HG03039 (cell line): ENCODE data around the gene ELMOD3.
"Not testable (repeated sequence)": the region's sequence is repeated elsewhere in the genome, so short reads cannot be mapped to it uniquely, and the experiment has no call there.

Source experiments
- ATAC-seq: cut with Tn5 transposase; IDR thresholded peaks from one replicate; pipeline ENCODE4 v1.9.1; 2021; ENCODE audit warnings: mild to moderate bottlenecking, moderate library complexity; ENCODE audit not compliant: unreplicated experiment

The ELMOD3 gene

GRCh38 chr2:85369500-85369899 is 14.9 kb downstream of the ELMOD3 start:
- ATAC-seq = no peak

DNA sequence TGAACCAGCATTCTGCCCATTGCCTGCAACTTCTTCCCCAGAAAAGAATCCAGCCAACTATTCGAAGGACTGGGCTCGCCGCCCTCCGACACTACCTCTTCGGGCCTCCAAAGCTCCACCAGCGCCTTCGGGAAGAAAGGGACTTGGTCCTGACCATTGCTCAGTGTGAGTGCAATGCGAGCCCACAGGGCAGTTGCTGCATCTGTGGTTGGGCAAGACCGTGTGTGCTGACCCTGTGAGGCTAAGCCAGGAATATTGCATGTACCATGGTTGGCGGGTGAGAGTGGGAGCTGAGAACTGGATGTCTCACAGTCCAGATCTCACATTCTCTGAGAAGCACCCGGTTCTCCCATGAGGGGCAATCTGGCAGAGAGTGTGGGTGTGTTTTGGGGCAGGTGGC is 16.5 kb downstream of the ELMOD3 start:
- no peak for ATAC-seq

DNA sequence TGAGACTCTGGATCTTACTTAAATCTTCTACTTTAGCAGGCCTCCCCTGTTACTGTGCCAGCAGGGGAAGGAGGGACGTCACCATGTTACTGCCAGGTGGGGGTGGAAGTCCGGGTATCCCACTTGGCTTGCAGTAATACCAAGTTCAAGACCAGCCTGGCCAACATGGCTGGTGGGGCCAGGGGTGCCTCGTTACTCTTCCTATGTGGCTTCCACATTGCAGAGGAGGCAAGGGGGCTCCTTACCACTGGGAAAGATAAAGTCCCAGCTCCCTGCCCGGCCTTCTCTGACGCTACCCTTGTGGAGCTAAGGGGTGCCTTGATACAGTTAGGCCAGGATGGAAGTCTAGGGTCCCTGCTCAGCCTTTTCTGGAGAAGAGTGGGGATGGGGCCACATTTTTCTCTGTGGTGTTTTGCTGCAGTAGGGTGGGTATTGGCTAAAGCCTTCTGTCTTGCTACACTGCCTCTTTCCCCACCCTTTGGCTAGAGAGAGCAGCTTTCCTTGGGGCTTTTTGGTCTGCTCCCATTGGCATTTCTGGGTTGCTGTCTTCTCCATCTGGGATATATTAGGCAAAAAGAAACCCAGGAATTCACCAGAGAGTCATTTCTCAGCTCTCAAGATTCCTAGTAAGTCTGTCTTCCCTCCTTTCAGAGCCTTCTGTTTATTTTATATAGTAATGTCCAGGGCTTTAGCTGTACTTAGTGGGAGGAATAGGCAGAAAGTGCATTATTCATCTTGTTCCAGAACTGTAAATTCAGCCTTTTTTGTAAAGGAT is 21.9 kb downstream of the ELMOD3 start:
- no peak for ATAC-seq

GRCh38 chr2:85377083-85377482 is 22.5 kb downstream of the ELMOD3 start:
- no peak for ATAC-seq

DNA sequence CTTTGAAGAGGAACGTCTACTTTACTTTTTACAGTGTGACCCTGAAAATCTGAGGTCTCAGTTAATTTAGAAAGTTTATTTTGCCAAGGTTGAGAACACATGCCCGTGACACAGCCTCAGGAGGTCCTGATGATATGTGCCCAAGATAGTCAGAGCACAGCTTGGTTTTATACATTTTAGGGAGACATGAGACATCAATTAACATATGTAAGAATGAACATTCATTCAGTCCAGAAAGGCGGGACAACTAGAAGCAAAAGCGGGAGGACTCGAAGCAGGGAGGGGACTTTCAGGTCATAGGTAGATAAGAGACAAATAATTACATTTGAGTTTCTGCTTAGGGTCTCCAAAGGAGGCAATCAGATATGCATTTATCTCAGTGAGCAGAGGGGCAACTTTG is 23.7 kb downstream of the ELMOD3 start:
- ATAC-seq = no peak

GRCh38 chr2:85380048-85380447 is 25.5 kb downstream of the ELMOD3 start:
- no peak for ATAC-seq

DNA sequence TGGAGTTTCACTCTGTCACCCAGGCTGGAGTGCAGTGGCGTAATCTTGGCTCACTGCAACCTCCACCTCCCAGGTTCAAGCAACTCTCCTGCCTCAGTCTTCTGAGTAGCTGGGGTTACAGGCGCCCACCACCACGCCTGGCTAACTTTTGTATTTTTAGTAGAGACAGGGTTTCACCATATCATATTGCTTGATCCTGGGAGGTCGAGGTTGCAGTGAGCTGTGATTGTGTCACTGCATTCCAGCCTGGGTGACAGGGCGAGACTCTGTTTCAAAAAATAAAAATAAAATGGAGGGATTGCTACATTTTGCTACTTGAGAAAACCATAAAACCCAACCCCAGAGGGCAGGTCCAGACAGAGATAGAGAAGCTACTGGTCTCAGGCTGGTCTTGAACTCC is 28.6 kb downstream of the ELMOD3 start:
- ATAC-seq = not testable (repeated sequence)

GRCh38 chr2:85383850-85384249 is 29.3 kb downstream of the ELMOD3 start:
- no peak for ATAC-seq

DNA sequence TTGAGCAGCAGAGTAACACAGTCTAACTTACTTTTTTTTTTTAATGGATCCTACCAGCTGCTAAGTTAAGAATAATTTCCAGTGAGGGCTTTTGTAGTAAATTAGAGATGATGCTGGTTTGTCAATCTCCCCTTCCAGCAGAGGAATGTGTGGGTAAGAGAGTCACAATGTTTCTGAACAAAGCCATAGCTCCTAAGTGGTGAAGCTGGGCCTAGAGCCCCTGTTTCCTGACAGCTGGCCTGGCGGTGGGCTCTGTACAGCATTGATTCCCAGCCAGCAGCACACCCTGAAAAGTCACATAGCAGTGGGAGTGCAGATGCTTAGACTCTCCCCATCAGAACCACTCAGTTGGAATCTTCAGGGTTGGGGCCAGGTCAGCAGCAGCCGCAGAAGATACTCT is 31.2 kb downstream of the ELMOD3 start:
- ATAC-seq = no peak

DNA sequence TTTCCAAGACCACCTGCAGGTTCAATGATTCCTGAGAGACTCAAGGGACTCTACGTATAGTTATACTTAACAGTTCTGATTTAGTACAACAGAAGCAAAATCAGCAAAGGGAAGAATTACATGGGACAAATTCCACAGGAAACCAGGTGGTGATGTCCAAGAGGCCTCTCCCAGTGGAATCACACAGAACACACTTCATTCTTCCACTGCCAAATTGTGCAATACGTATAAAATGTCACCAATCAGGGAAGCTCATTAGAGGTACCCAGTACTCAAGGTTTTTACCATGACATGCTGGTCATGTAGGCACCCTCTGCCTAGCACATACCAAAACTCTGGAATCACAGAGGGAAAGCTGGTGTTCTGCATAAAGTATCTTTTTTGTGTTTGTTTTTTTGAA is 33.2 kb downstream of the ELMOD3 start:
- no peak for ATAC-seq

DNA sequence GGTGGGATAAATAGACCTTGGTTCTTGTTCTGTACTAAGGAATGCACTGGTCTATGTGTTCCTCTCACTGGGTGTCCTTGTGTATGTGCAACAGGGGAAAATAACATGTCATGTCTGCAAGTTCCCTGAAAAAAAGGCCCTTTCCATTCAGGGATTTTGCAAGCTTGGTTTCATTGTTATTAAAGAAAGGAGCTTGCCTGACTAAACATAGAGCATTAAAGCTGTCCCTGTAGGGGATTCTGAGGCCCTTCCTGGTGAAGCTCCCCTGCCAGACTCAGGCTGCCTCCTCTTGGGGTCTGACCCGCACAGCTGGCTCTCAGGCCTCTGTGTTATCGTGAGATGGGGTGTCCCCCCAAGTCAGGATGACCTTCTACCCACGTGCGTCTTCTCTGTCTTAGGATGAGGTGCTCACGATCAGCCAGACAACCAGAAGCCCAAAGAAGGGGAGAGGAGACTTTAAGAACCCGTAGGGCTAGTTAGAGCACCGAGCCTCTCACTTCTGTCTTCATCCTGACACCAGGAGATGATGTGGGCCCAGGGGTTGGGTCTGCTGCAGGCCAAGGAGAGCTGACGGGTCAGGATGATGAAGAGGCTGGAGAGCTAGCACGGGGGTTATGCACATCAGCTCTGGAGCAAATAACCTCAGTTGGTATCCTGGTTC is 34.4 kb downstream of the ELMOD3 start:
- ATAC-seq = no peak

GRCh38 chr2:85390941-85391669 is 36.5 kb downstream of the ELMOD3 start:
- ATAC-seq = no peak

DNA sequence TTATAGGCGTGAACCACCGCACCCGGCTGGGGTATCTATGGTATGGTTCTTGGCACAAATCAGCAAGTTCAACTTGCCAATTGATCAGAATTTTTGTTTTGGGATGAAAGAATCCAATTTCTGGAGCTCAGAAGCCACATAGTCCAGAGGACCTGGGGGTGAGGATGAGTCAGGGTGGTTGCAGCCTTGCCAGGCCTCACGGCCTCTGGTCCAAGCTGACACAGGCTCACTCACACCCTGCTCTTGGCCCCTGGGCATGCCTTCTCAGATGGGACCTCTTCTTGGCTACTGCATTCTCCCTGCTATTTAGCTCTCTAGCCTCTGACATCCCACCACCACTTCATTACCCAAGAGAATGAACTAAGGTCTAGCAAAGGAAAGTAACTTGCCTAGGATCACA is 39.3 kb downstream of the ELMOD3 start:
- ATAC-seq = no peak

- no peak for ATAC-seq
Observed at GRCh38 chr2:85394261-85394681, 39.7 kb downstream of the ELMOD3 start.

DNA sequence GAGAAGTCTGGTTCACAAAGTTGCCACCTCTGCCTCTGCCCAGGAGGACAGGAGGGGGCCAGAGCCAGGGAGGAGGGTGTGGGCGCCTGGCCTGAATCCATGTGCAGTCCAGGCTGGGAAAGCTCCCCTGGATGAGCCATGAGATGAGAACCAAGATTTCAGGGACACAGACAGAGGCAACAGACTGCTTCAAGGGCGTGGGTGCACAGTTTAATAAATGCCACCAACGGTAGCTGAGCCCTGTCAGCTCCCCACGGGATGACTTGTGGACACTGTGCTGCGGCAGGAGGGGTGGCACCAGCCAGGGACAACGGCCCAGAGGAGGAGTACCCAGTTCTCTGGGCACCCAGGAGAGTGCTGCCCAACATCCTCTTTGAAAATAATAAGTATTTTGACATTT is 40.4 kb downstream of the ELMOD3 start:
- ATAC-seq = no peak

DNA sequence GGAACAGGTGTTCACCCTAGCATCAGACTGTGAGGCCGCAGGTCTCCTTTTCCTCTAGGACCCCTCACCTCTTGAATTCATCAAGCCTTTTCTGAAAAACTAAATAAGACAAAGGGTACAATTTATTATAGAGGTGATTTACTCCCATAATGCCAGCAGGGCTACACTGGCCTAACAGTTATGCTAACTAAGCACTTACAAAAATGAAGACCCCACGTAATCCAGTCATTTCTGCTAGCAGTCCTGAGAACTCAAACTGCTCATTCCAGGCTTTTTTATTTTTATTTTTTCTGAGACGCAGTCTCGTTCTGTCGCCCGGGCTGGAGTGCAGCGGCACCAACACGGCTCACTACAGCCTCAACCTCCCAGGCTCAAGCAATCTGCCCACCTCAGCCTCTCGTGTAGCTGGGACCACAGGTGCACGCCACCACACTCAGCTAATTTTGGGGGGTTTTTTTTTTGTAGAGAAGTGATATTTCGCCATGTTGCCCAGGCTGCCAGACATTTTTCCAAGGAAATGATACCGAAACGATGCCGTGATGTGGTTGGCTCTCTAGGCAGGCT is 41.4 kb downstream of the ELMOD3 start:
- ATAC-seq = no peak

DNA sequence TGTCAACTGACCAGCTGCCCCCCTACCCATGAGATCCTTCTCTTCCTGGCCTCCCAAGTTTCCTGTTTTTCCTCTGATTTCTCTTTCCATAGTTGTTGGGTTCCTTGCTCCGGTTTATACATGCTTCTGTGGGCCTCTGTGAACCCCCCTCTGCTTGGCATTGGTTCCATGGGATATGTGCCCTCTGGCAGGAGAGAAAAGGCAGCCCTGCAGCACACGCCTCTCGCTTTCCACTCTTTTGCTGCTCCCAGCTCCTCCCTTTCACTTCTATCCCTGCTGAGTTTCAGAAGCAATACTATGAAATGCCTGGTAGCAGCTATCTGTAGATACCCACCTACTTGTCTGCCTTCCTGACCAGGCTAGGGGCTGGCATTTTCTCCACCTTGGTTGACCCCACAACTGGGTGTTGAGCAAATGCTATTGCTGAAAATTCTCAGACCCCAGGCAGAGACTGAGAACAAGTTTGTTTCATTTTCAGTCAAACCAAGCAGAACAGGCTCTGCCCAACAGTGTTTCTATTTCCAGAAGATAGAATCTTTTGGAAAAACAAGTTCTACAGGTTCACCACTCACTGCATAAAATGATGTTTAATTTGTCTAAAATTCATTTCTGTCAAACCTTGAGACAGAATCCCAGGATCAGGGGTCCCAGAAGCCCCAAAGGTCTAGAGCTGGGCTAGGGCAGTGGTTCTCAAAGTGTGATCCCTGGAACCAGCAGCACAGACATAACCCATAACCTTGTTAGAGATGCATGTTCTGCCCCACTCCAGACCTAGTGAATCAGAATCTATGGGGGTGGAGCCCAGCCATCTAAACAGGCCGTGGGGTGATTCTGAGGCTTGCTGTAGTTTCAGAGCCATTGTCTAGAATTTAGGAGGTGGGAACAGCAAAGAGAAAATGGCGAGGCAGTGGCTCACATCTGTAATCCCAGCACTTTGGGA is 42.2 kb downstream of the ELMOD3 start:
- no peak for ATAC-seq

DNA sequence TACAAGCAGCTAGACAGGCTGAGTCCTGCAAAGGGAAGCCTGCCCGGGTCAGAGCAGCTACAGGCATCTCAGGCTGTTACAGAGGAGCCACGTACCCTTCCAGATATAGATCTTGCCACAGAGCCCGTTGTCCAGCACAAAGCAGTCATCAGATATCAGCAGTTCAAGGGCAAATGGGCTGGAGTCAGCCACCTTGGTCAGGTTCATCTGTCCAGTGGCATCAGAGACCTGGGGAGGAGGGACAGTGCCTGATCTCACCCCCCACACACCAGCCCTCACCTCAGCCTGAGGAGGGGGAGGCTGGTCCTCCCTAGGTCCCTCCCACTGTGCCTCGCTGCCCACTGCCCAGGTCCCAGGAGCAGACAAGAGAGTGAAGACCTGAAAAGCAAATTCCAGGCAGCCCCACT is 43.4 kb downstream of the ELMOD3 start:
- ATAC-seq = no peak

DNA sequence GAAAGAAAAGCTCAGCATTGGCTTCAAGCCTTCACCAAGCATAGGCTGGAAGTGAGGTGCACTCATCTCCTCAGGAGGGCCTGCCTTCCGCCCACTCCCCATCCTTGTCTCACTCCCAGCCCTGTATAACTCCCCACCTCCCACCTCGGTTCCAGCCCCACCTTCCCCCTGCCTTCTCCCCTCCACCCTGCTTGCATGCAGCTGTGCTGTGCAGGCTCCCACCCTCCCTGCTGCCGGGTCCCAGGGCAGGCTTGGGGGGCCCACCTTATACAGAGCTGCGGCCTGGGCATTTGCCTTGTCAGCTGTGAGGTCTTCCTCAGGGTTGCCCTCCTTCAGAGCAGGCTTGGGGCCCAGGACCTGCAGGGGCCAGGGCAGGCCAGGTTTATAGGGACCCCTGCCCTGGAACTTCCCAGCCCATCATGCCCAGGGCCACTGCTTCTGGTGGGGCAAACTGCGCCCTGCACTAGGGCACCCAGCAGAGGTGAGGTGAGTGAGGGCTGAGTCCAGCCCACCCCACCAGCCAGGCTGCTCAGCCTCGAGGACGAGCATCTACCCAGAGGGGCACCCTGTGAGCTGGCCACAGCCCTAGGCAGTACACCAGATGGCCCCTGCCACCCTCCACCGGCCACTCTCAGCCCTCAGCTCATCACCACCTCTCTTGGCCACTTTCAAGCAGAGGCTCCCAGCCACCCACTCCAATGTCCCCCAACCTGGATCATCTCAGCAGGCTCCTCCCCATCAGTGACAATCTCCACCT is 44.0 kb downstream of the ELMOD3 start:
- ATAC-seq = no peak

DNA sequence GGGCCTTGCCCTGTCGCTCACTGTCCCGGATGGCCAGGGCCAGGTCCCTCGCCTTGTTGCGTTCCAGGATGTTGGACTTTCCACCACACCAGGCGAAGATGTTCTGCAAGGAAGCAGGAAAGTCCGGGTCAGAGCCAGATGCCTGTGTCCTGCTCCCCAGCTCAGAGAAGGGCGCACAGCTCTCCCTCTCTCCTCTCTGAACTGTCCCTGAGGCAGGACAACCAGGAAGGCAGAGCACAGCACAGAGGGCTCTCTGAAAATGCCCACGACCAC is 44.5 kb downstream of the ELMOD3 start:
- ATAC-seq = no peak
